HCT116 (cell line): ENCODE data around the gene FMO2. TPM values are rescaled to one million over a fixed set of nuclear protein-coding genes. Genes with fewer than 3 reads are reported as not detected.

Experiments used
- ATAC-seq: fragments of 200-7000 bp; cut with Tn5 transposase; 2 replicates; pipeline ENCODE4 v1.9.1; 2020; ENCODE audit warnings: mild to moderate bottlenecking, moderate library complexity
- BruUV-seq: library from RNA; stranded (reverse); fragments of 400-500 nt; replicated peaks from 2 replicates; lab custom pipeline; 2021; lab: Mats Ljungman, UMichigan
- CTCF ChIA-PET: fragments of 300-600 bp; sonication (Branson Sonifier 250); formaldehyde crosslinking; loops from one replicate; lab custom pipeline; 2021; ENCODE audit warnings: antibody characterized with exemption; lab: Charles Lee
- POLR2A ChIA-PET: fragments of 300-600, 350-600 bp; sonication (Branson Sonifier 250); formaldehyde crosslinking; loops from one replicate; lab custom pipeline; 2021; ENCODE audit warnings: antibody characterized with exemption; lab: Charles Lee
- RAD21 ChIA-PET, 2 experiments: fragments of 300-600 bp; sonication (Branson Sonifier 250); formaldehyde crosslinking; loops; one replicate each; lab custom pipeline; 2023; ENCODE audit warnings: low total read pairs in 2 of 2; ENCODE audit not compliant: uncharacterized antibody in 2 of 2, unreplicated experiment in 2 of 2, low non-redundant PET in 1 of 2; lab: Charles Lee
- DNase-seq: peaks from one replicate; pipeline ENCODE4 v3.0.0-alpha.2; 2010; ENCODE audit warnings: low read depth, low spot score
- H2AFZ ChIP-seq: fragments of 200-600 bp; shearing (Covaris generic), sonication (generic); 2 replicates; pipeline ENCODE4 v1.6.1; 2017; ENCODE audit warnings: low read depth, mixed run types, mixed read lengths, antibody characterized with exemption, low read length; ENCODE audit not compliant: poor library complexity, severe bottlenecking
- H3K27ac ChIP-seq: 2 replicates; pipeline ENCODE4 v1.5.1; 2012; ENCODE audit warnings: low read depth, low read length
- H3K27me3 ChIP-seq: fragments of 200-600 bp; sonication (generic); 2 replicates; pipeline ENCODE4 v1.6.1; 2016; ENCODE audit warnings: mixed run types, low read length, mixed read lengths; ENCODE audit not compliant: insufficient read depth
- H3K36me3 ChIP-seq, 2 experiments: fragments of 200-500 bp in 1 of 2; fragments of 200-600 bp in 1 of 2; sonication (Bioruptor generic) in 1 of 2; sonication (generic) in 1 of 2; 2 replicates each; pipeline versions ENCODE4 v1.5.1 to v1.6.1; 2014 to 2016; ENCODE audit warnings: low read length in 2 of 2, inconsistent platforms in 1 of 2, mixed read lengths in 1 of 2, mixed run types in 1 of 2; ENCODE audit not compliant: insufficient read depth in 2 of 2, control insufficient read depth in 1 of 2
- H3K4me1 ChIP-seq, 2 experiments: fragments of 200-600 bp in 1 of 2; sonication (generic) in 1 of 2; 2 replicates each; pipeline versions ENCODE4 v1.5.1 to v1.6.1; 2012 to 2017; ENCODE audit warnings: low read length in 2 of 2, inconsistent platforms in 1 of 2, mild to moderate bottlenecking in 1 of 2, mixed read lengths in 1 of 2, mixed run types in 1 of 2, moderate library complexity in 1 of 2; ENCODE audit not compliant: insufficient read depth in 2 of 2, control insufficient read depth in 1 of 2
- H3K4me2 ChIP-seq: fragments of 200-600 bp; sonication (generic); 2 replicates; pipeline ENCODE4 v1.6.1; 2017; ENCODE audit warnings: mixed run types, low read length, mixed read lengths
- H3K4me3 ChIP-seq, 2 experiments: fragments of 200-600 bp in 1 of 2; sonication (generic) in 1 of 2; replicated peaks in 1 of 2; 2 replicates each; pipeline ENCODE4 v1.5.1; 2011 to 2016; ENCODE audit warnings: low read length in 2 of 2, control low read depth in 1 of 2, low read depth in 1 of 2, mild to moderate bottlenecking in 1 of 2, mixed read lengths in 1 of 2, mixed run types in 1 of 2
- H3K79me2 ChIP-seq: fragments of 200-600 bp; sonication (generic); 2 replicates; pipeline ENCODE4 v1.6.1; 2017; ENCODE audit warnings: mild to moderate bottlenecking, mixed run types, low read length, moderate library complexity, mixed read lengths; ENCODE audit not compliant: insufficient read depth
- H3K9ac ChIP-seq: fragments of 200-600 bp; sonication (generic); 2 replicates; pipeline ENCODE4 v1.6.1; 2016; ENCODE audit warnings: low read length, mixed read lengths
- H3K9me2 ChIP-seq: fragments of 200-600 bp; sonication (generic), shearing (Covaris generic); 2 replicates; pipeline ENCODE4 v1.6.1; 2017; ENCODE audit warnings: mixed run types, mild to moderate bottlenecking, moderate library complexity; ENCODE audit not compliant: insufficient read depth
- H3K9me3 ChIP-seq, 2 experiments: fragments of 200-500 bp in 1 of 2; fragments of 200-600 bp in 1 of 2; sonication (Bioruptor generic) in 1 of 2; sonication (generic) in 1 of 2; 2 replicates each; pipeline ENCODE4 v1.6.1; 2014 to 2017; ENCODE audit warnings: low read length in 2 of 2, mixed read lengths in 2 of 2, inconsistent platforms in 1 of 2, low read depth in 1 of 2, mild to moderate bottlenecking in 1 of 2, mixed run types in 1 of 2, moderate library complexity in 1 of 2; ENCODE audit not compliant: control insufficient read depth in 1 of 2, insufficient read depth in 1 of 2
- H4K20me1 ChIP-seq: fragments of 200-600 bp; sonication (generic), shearing (Covaris generic); 2 replicates; pipeline ENCODE4 v1.6.1; 2017; ENCODE audit warnings: mixed run types, mild to moderate bottlenecking, moderate library complexity; ENCODE audit not compliant: insufficient read depth
- CBX3 ChIP-seq: IDR thresholded peaks from 2 replicates; pipeline ENCODE4 v1.6.1; 2012; ENCODE audit warnings: low read depth
- EGR1 ChIP-seq: IDR thresholded peaks from 2 replicates; pipeline ENCODE4 v1.6.1; 2012; ENCODE audit warnings: low read depth
- EZH2 ChIP-seq: fragments of 200-600 bp; sonication (generic); IDR thresholded peaks from 2 replicates; pipeline ENCODE4 v1.6.1; 2017; ENCODE audit warnings: antibody characterized with exemption, mixed run types
- EZH2phosphoT487 ChIP-seq: fragments of 200-600 bp; IDR thresholded peaks from 2 replicates; pipeline ENCODE4 v1.6.1; 2018; ENCODE audit warnings: antibody characterized with exemption, borderline replicate concordance
- FOSL1 ChIP-seq: IDR thresholded peaks from 2 replicates; pipeline ENCODE4 v1.6.1; 2012; ENCODE audit warnings: low read depth
- JUND ChIP-seq: IDR thresholded peaks from 2 replicates; pipeline ENCODE4 v1.6.1; 2012
- POLR2A ChIP-seq: IDR thresholded peaks from 2 replicates; pipeline ENCODE4 v1.7.0; 2011; ENCODE audit warnings: borderline replicate concordance; ENCODE audit not compliant: insufficient read depth, insufficient read length; ENCODE audit errors: extremely low read depth
- POLR2AphosphoS5 ChIP-seq: IDR thresholded peaks from 2 replicates; pipeline ENCODE4 v1.6.1; 2011; ENCODE audit warnings: mild to moderate bottlenecking, low read depth, low read length, moderate library complexity
- RAD21 ChIP-seq: IDR thresholded peaks from 2 replicates; pipeline ENCODE4 v1.6.1; 2012; ENCODE audit warnings: low read depth, mild to moderate bottlenecking
- SIN3A ChIP-seq: IDR thresholded peaks from 2 replicates; pipeline ENCODE4 v1.6.1; 2012; ENCODE audit warnings: low read depth
- SRF ChIP-seq: IDR thresholded peaks from 2 replicates; pipeline ENCODE4 v1.6.1; 2012; ENCODE audit warnings: low read depth
- TCF7L2 ChIP-seq: IDR thresholded peaks from 2 replicates; pipeline ENCODE4 v1.7.0; 2011; ENCODE audit warnings: borderline replicate concordance, inconsistent platforms; ENCODE audit not compliant: insufficient read depth, insufficient read length; ENCODE audit errors: extremely low read depth
- YY1 ChIP-seq: IDR thresholded peaks from 2 replicates; pipeline ENCODE4 v1.6.1; 2011; ENCODE audit warnings: low read length, low read depth, moderate library complexity, mild to moderate bottlenecking; ENCODE audit not compliant: insufficient replicate concordance; ENCODE audit errors: extremely low read depth
- intact Hi-C: fragments of 100-400 bp; cut with micrococcal nuclease; formaldehyde crosslinking; loops from 2 replicates; pipeline ENCODE4 v1.10.0; 2022
- total RNA-seq: library from RNA; stranded (reverse); gene quantifications from one replicate; pipeline ENCODE4 v1.2.1, GENCODE V29; 2021; ENCODE audit not compliant: unreplicated experiment
- TF ChIP-seq, protein P1 (sequence below): IDR thresholded peaks from 2 replicates; pipeline ENCODE4 v1.6.1; 2011; ENCODE audit warnings: mild to moderate bottlenecking, low read length, moderate library complexity; ENCODE audit not compliant: insufficient replicate concordance; ENCODE audit errors: extremely low read depth
- TF ChIP-seq, protein P2 (sequence below), 3 experiments: fragments of 200-600 bp in 1 of 3; sonication (generic) in 1 of 3; IDR thresholded peaks in 2 of 3; conservative IDR thresholded peaks in 1 of 3; 2 replicates each; pipeline ENCODE4 v1.5.1; 2012 to 2017; ENCODE audit warnings: low read depth in 2 of 3, low read length in 2 of 3, antibody characterized with exemption in 1 of 3, borderline replicate concordance in 1 of 3, control low read depth in 1 of 3, mild to moderate bottlenecking in 1 of 3, mixed read lengths in 1 of 3, mixed run types in 1 of 3, moderate library complexity in 1 of 3; ENCODE audit not compliant: insufficient read depth in 1 of 3

Gene FMO2
- total RNA-seq, 1 experiment from 2014 or later, result 0.30 TPM

DNA sequence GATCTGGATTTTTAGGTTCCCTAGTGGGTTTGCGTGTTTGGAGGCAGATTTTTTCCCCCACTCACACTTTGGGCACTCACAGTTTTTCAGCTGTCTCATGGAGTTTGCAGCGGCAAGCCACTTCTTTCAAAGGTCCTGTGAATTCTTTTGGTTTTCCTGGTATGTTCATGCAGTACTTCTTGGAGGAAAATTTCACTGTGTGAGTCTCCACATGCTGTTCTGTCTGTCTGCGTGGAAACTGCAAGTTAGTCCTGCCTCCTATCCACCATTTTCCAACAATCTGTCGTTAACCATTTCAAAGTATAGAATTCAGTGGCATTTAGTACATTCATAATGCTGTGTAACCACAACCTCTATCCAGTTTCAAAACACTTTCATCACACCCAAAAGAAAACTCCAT is 62.4 kb downstream of the FMO2 start:
- TF ChIP-seq EZH2 (no peak), EZH2phosphoT487 (no peak), POLR2AphosphoS5 (no peak)
- TF ChIP-seq, protein P1, sequence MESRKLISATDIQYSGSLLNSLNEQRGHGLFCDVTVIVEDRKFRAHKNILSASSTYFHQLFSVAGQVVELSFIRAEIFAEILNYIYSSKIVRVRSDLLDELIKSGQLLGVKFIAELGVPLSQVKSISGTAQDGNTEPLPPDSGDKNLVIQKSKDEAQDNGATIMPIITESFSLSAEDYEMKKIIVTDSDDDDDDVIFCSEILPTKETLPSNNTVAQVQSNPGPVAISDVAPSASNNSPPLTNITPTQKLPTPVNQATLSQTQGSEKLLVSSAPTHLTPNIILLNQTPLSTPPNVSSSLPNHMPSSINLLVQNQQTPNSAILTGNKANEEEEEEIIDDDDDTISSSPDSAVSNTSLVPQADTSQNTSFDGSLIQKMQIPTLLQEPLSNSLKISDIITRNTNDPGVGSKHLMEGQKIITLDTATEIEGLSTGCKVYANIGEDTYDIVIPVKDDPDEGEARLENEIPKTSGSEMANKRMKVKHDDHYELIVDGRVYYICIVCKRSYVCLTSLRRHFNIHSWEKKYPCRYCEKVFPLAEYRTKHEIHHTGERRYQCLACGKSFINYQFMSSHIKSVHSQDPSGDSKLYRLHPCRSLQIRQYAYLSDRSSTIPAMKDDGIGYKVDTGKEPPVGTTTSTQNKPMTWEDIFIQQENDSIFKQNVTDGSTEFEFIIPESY, result no peak
- TF ChIP-seq, all 23 proteins: peak for 0
- H3K4me1 ChIP-seq, result peaks cover 0 to 3% of the 10 kb centered on the region in 2 experiments; a peak in 1 of 4 replicates
- BruUV-seq, result no TSS peak
- H3K4me2 ChIP-seq, result no peak overlapping the region
- H3K9me3 ChIP-seq, result no peaks in the 10 kb centered on the region
- ATAC-seq, result no peak
- no peak for DNase-seq
- ChIA-PET RAD21 (no interaction called here), CTCF (no interaction called here), POLR2A (no interaction called here)
- no peaks in the 10 kb centered on the region for H3K27me3 ChIP-seq
- intact Hi-C loops, result loop anchor here (5.0 to 10.0 kb wide), 3 partner anchors 65 to 467 kb away; partner anchors contain the start of gene FMO4
- no peak overlapping the region for H2AFZ ChIP-seq
- no peak overlapping the region for H3K4me3 ChIP-seq
- H3K9ac ChIP-seq, result no peak overlapping the region
- no peaks in the 10 kb centered on the region for H4K20me1 ChIP-seq
- no peaks in the 10 kb centered on the region for H3K9me2 ChIP-seq
- H3K36me3 ChIP-seq, result no peaks in the 10 kb centered on the region
- H3K79me2 ChIP-seq, result no peaks in the 10 kb centered on the region
- H3K27ac ChIP-seq, result no peak overlapping the region

DNA sequence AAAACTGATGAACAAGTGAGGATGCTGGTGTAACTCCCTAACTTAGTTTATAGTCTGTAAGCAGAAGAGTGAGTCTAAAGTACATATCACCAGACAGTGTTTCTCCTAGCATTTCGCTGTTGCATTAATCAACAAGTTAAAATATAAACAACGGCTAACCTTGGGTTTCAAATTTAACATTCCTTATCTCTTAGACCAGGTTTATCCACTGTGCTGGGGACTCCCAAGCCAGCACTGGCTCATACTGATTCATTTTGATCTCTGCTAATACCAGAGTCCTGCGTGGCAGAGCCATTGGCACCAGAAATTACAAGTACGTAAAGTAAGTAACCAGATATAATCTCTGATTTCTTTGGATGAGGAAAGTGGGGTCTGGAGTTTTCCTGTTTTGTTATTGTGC is 63.2 kb downstream of the FMO2 start, which contains the start of gene FMO1:
TSS of gene FMO1 (plus strand) at position 193 of the 400 bp plus-strand sequence. CDS start 9,594 bp downstream, outside the sequence.
- intact Hi-C loops, result loop anchor here (5.0 to 10.0 kb wide), 3 partner anchors 64 to 466 kb away; partner anchors contain the start of gene FMO4
- CTCF ChIA-PET, result no interaction called here
- TF ChIP-seq FOSL1 (no peak), EZH2 (no peak), TCF7L2 (no peak), JUND (no peak), EGR1 (no peak), SRF (no peak), YY1 (no peak), EZH2phosphoT487 (no peak), RAD21 (no peak), SIN3A (no peak), CBX3 (no peak), POLR2A (no peak)
- TF ChIP-seq, protein P2, sequence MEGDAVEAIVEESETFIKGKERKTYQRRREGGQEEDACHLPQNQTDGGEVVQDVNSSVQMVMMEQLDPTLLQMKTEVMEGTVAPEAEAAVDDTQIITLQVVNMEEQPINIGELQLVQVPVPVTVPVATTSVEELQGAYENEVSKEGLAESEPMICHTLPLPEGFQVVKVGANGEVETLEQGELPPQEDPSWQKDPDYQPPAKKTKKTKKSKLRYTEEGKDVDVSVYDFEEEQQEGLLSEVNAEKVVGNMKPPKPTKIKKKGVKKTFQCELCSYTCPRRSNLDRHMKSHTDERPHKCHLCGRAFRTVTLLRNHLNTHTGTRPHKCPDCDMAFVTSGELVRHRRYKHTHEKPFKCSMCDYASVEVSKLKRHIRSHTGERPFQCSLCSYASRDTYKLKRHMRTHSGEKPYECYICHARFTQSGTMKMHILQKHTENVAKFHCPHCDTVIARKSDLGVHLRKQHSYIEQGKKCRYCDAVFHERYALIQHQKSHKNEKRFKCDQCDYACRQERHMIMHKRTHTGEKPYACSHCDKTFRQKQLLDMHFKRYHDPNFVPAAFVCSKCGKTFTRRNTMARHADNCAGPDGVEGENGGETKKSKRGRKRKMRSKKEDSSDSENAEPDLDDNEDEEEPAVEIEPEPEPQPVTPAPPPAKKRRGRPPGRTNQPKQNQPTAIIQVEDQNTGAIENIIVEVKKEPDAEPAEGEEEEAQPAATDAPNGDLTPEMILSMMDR (IDR thresholded peaks at IDR 0.05 in 2 of 3, conservative IDR thresholded peaks at IDR 0.05 in 1 of 3; ENCODE audit: borderline replicate concordance in 1 of 3, insufficient read depth in 1 of 3, low read depth in 2 of 3, low read length in 2 of 3), result no peak

More for the DNA sequence above, 63.2 kb downstream of the FMO2 start, which contains the start of gene FMO1:
- no peak within 1 kb of the TSS for H3K9ac ChIP-seq
- no peaks in the 10 kb centered on the region for H3K9me2 ChIP-seq
- DNase-seq (no peak), ATAC-seq (no peak)
- H3K9me3 ChIP-seq, result no peaks in the 10 kb centered on the region
- no peak within 1 kb of the TSS for H3K4me2 ChIP-seq
- H3K4me1 ChIP-seq, result peaks cover 0 to 3% of the 10 kb centered on the region in 2 experiments; a peak in 1 of 4 replicates
- BruUV-seq, result no TSS peak
- no peak within 1 kb of the TSS for H3K27ac ChIP-seq
- no peaks in the 10 kb centered on the region for H3K27me3 ChIP-seq
- POLR2A ChIA-PET, result no interaction called here
- no peak within 1 kb of the TSS for H2AFZ ChIP-seq
- no peak within 1 kb of the TSS for H3K4me3 ChIP-seq
- RAD21 ChIA-PET, result no interaction called here
- no peaks in the 10 kb centered on the region for H3K79me2 ChIP-seq
- H3K36me3 ChIP-seq, result no peaks in the 10 kb centered on the region
- no peaks in the 10 kb centered on the region for H4K20me1 ChIP-seq
